ENCODE results near the gene TBX3. TPM values are rescaled to one million over a fixed set of nuclear protein-coding genes. Genes with fewer than 3 reads are reported as not detected.

TBX3 gene
- total RNA-seq, 3 donors from 2014 or later = 21.3 to 115 (median 78.3) TPM

DNA sequence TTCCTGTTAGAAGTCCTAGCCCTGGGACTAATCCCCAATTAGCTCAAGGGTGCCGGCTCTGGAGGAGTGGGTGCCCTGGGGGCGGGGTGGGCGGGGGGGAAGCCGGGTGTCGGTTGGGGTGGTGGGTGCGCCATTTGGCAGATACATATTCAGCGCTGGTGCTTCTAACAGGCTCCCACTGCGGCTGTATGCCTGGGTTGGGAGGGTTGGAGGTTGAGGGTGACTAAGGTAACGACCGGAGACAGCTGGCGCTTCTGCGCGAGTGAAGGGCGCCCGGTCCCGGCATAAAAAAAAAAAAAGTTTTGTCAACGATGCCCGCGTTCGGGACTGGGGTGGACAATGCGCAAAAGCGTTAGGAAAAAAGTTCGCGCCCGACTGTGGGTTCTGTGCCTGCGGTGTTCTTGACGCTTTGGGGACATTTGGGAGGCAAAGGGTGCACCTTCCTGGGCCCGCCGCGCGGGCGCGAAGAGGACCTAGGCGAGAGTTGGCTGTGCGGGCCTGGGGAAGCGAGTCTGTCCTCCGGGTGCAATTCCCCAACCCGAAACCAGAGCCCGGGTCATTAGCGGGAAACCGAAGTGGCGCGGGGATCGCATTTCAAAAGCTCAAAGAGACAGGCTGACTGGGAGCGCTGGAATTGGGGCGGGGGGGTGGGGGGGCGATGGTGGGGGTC is 19.2 kb downstream of the TBX3 start:
- Histone ChIP-seq H3K36me3 (no peaks in the 10 kb centered on the region), H3K27ac (peak overlapping the region; percentile 52 to 85), H3K4me1 (peaks cover 0 to 3% of the 10 kb centered on the region in 2 donors), H3K9me3 (no peaks in the 10 kb centered on the region), H3K4me3 (peak overlapping the region in 2 of 3 donors; percentile 11 to 54), H3K27me3 (peaks cover 0 to 8% of the 10 kb centered on the region in 2 donors)
- DNase-seq (ENCODE audit: low spot score in 2 of 2) = no peak
- TF ChIP-seq, protein P1, sequence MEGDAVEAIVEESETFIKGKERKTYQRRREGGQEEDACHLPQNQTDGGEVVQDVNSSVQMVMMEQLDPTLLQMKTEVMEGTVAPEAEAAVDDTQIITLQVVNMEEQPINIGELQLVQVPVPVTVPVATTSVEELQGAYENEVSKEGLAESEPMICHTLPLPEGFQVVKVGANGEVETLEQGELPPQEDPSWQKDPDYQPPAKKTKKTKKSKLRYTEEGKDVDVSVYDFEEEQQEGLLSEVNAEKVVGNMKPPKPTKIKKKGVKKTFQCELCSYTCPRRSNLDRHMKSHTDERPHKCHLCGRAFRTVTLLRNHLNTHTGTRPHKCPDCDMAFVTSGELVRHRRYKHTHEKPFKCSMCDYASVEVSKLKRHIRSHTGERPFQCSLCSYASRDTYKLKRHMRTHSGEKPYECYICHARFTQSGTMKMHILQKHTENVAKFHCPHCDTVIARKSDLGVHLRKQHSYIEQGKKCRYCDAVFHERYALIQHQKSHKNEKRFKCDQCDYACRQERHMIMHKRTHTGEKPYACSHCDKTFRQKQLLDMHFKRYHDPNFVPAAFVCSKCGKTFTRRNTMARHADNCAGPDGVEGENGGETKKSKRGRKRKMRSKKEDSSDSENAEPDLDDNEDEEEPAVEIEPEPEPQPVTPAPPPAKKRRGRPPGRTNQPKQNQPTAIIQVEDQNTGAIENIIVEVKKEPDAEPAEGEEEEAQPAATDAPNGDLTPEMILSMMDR (IDR thresholded peaks at IDR 0.05) = no peak
- TF ChIP-seq POLR2AphosphoS5 (IDR thresholded peaks at IDR 0.05) (no peak), POLR2A (IDR thresholded peaks at IDR 0.05) (no peak)
- intact Hi-C loops (cut with DNase I; ENCODE audit: low total_unique reads) = loop anchor here (5.0 to 10.0 kb wide), 3 partner anchors 970 to 1250 kb away; no protein-coding TSS in a partner anchor

DNA sequence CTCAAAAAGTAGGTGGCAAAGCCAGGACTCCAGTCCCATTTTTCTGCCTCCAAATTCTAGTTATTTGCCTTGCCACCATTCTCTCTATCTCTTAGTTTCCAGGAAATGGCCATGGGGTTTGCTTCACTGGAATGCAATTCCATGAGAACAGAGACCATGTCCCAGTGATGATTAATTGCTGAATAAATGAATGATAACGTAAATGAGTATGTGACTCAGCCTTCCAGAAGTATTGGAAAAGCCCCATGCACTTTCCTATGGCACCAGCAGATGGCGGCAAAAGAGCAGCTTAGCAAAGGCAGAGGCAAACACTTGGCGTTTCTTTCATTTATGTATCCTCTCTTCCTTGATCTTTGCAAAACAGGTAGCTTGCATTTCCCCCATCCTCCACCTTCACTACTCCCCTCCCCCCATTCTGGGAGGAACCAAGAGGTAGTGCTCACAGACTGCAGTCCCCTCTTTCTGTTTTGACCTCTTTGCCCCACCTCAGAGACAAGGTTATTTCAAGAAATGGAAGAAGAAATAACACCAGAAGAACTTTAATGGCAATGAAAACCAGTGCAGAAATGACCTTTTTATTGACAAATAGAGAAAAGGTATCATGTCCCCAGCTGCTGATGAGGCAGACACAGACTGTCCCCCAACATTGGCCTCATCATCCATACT is 21.3 kb downstream of the TBX3 start:
- Histone ChIP-seq H3K4me3 (no peak overlapping the region), H3K27ac (no peak overlapping the region), H3K4me1 (peaks cover 0 to 3% of the 10 kb centered on the region in 2 donors), H3K9me3 (no peaks in the 10 kb centered on the region), H3K36me3 (no peaks in the 10 kb centered on the region), H3K27me3 (peaks cover 0 to 8% of the 10 kb centered on the region in 2 donors)
- TF ChIP-seq POLR2A (IDR thresholded peaks at IDR 0.05) (no peak), POLR2AphosphoS5 (IDR thresholded peaks at IDR 0.05) (peak in 1 of 3 donors; percentile 44)
- TF ChIP-seq, protein P1 (IDR thresholded peaks at IDR 0.05) = peak; percentile 90 to 94 (median 93)
- peak; percentile 78 to 92 for DNase-seq (ENCODE audit: low spot score in 2 of 2)
- intact Hi-C loops (cut with DNase I; ENCODE audit: low total_unique reads) = loop anchor here (10.0 kb wide), 2 partner anchors 972 to 1252 kb away; no protein-coding TSS in a partner anchor

DNA sequence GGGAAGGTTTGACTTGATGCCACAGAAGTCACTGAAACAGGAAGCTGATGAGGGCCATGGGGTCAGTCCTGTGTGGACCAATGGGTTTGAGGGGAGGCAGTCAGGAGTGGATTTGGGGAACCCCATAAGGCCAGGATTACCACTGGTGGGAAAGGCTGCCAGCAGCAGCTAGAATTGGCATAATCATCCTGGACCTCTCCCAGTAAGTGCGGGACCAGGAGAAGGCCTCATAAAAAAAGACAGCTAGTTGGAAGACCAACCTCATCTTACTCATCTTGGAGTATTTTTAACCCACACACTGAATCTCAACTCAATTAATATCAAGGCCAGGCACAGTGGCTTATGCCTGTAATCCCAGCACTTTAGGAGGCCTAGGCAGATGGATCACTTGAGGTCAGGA is 22.7 kb downstream of the TBX3 start:
- DNase-seq (ENCODE audit: low spot score in 2 of 2) = no peak
- H3K4me1 ChIP-seq = peaks cover 0 to 3% of the 10 kb centered on the region in 2 donors
- H3K9me3 ChIP-seq = no peaks in the 10 kb centered on the region
- no peaks in the 10 kb centered on the region for H3K36me3 ChIP-seq
- TF ChIP-seq, protein P1 (IDR thresholded peaks at IDR 0.05) = no peak
- TF ChIP-seq POLR2AphosphoS5 (IDR thresholded peaks at IDR 0.05) = no peak
- TF ChIP-seq POLR2A (IDR thresholded peaks at IDR 0.05) = no peak
- intact Hi-C loops (cut with DNase I; ENCODE audit: low total_unique reads) = loop anchor here (10.0 kb wide), 2 partner anchors 974 to 1254 kb away; no protein-coding TSS in a partner anchor
- H3K27ac ChIP-seq = no peak overlapping the region
- H3K27me3 ChIP-seq = peaks cover 0 to 8% of the 10 kb centered on the region in 2 donors
- H3K4me3 ChIP-seq = no peak overlapping the region

DNA sequence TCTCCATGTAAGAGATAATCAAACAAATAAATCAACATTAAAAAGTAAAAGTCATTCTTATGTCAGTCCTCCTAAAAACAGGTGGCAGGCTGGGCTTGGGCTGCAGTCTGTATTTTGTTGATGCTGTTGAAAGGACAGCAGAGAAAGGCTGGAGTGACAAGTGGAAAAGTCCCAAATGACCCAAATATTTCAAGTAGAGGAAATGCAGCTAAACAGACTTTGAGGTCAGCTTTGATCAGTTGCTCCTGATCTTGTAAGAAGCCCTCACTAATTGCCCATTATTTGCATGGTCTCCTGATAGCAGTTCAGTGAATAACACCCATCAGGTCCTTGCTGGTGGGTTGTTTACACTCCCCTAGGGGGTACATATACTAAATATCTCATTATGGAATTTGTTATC is 24.9 kb downstream of the TBX3 start:
- no peak for DNase-seq (ENCODE audit: low spot score in 2 of 2)
- Histone ChIP-seq H3K9me3 (no peaks in the 10 kb centered on the region), H3K36me3 (no peaks in the 10 kb centered on the region), H3K27ac (no peak overlapping the region), H3K4me3 (no peak overlapping the region), H3K4me1 (peaks cover 0 to 3% of the 10 kb centered on the region in 2 donors), H3K27me3 (no peaks in the 10 kb centered on the region)
- TF ChIP-seq POLR2AphosphoS5 (IDR thresholded peaks at IDR 0.05) = no peak
- TF ChIP-seq POLR2A (IDR thresholded peaks at IDR 0.05) = no peak
- TF ChIP-seq, protein P1 (IDR thresholded peaks at IDR 0.05) = no peak
- intact Hi-C loops (cut with DNase I; ENCODE audit: low total_unique reads) = no loop called here

- intact Hi-C loops (cut with DNase I; ENCODE audit: low total_unique reads) = no loop called here
- DNase-seq (ENCODE audit: low spot score in 2 of 2) = no peak
- no peak overlapping the region for H3K27ac ChIP-seq
These were observed 26.0 kb downstream of the TBX3 start for GRCh38 chr12:114658002-114658441.

More at GRCh38 chr12:114658002-114658441, 26.0 kb downstream of the TBX3 start:
- H3K27me3 ChIP-seq = no peaks in the 10 kb centered on the region
- H3K9me3 ChIP-seq = no peaks in the 10 kb centered on the region
- TF ChIP-seq, protein P1 (IDR thresholded peaks at IDR 0.05) = no peak
- TF ChIP-seq POLR2AphosphoS5 (IDR thresholded peaks at IDR 0.05) (no peak), POLR2A (IDR thresholded peaks at IDR 0.05) (no peak)
- H3K4me3 ChIP-seq = no peak overlapping the region
- H3K4me1 ChIP-seq = peaks cover 0 to 3% of the 10 kb centered on the region in 2 donors
- no peaks in the 10 kb centered on the region for H3K36me3 ChIP-seq
